IPS-11a (cell line): ENCODE measurements around the gene FHL1.

Source experiments
- H3K4me3 ChIP-seq: one replicate; pipeline ENCODE4 v1.5.1; 2013; ENCODE audit warnings: low read depth, low read length, control low read depth

FHL1 gene

DNA sequence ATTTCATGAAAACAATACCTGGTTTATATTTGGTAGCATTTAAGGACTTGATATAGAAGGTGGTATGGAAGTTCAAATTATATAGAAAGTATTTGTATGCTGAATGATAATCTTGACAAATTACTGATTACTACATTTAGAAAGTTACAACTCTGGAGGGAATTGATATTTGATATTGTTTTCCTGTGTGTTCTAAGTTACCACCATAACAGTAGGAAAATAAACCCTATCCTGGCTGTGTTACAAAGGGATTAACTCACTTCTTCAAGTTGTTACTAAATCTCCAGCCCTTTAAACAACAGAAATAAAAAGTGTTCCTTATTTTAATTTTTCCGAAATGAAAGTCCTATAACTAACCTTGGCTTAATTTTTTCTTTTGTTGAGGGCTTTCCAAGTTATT lies 36.6 kb downstream of the FHL1 start:
- H3K4me3 ChIP-seq = no peak overlapping the region

DNA sequence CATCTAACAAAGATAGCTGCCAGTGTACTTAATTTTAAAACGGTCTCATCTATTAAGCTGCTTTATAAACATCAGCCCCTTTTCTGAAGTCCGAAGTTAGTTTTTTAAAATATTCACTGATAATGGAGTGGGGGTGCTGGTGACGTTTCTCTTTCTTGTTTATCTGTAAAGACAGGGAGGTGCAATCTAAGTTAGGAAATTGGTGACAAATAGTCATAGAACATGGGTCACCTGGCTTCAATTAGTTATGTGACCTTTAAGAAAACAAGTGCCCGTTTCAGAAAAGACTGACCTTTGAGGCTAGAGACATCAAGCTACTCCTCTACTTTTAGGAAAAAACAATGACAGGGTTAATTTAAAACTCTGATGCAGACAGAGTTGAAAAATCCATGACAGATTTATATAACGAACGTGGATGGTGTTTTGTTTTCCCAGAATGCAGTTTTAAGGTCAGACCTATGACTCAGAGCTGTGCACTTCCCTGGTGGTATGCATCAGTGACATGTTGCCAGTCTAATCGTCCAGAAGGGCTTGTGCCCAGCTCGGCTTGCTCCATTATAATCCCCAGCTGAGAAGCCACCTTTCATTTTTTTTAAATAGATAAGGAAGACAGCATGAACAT lies 38.2 kb downstream of the FHL1 start:
- no peak overlapping the region for H3K4me3 ChIP-seq

DNA sequence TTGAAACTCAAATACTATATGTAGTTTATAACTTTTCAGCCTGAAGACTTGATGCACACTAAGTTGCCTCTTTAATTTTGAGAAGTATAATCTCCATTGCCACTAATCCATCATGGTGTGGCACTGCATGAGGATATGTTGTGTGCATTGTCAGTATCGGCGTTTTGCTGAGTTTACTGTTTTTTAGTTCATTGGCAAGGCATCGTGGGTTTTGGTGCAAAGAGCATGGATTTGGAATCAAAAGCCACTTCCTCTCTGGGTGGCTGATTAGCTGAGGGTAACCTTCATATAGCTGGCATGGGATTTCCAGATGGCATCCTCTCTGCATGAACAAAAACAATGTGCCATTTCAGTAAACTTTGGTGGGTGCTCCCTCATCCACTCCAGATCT lies 38.7 kb downstream of the FHL1 start:
- H3K4me3 ChIP-seq = no peak overlapping the region

DNA sequence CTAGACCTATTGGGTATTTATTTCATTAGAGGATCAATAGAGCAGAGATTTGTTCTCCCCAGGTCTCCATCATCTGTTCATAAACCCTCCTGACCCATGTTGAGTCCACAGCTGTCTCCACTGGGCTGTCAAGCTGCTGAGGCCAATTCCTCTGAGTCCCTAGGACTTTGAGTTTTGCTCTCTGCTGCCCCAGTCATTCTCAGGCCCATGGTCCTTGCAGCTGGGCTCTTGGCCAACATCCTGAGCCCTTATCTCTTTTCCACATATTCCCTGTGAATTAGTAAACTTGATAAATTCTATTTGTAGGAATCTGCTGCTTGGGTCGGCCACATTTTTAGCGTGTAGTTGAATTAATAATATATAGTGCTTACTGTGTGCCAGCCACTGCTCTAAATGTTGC lies 41.9 kb downstream of the FHL1 start:
- no peak overlapping the region for H3K4me3 ChIP-seq

DNA sequence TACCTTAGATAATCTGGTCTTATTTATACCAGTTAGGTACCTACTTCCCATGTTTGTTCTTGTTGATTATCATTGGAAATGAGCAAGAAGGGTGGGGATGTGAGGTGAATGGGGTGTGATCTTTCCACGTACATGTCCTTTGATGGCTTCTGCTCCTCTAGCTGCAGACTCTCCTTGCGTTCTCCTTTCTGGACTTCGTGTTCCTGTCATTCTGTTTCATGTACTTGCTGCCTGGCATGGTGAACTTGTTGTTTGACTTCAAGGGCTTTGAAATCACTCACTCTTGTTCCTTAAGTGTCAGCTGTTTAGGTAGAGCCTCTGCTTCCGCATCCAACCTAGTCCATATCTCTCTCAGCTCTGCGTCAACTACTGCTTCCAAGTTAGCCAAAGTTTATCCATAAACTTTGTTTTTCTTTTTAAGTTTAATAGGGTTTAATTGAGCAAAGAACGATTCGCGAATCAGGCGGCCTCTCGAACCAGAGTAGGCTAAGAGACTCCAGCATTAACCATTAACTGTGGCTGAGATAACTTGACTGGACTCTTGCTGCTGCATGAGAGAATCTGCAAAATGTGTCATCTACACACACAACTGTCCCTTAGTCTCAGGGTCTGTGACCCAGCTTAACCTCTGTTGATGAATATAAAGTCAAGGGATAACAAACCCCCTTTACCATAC lies 42.8 kb downstream of the FHL1 start:
- H3K4me3 ChIP-seq = no peak overlapping the region

DNA sequence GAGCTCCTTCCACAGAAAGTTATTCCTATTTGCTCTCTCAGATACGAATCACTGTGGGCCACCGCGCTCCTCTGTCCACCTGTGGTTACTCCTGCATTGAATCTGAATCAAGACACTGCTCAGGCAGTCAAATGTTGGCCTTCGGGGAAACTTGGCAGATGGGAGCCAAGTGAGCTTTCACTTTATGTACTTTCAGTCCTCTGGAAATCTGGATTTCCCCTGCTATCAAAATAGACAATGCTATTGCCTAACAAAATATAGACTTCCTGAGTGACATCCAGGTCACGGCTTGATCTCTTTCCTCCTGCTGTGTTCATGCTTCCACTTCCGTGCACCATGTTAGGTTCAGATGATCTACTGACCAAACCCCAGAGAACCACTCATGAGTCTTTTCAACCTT lies 43.8 kb downstream of the FHL1 start:
- H3K4me3 ChIP-seq = no peak overlapping the region

DNA sequence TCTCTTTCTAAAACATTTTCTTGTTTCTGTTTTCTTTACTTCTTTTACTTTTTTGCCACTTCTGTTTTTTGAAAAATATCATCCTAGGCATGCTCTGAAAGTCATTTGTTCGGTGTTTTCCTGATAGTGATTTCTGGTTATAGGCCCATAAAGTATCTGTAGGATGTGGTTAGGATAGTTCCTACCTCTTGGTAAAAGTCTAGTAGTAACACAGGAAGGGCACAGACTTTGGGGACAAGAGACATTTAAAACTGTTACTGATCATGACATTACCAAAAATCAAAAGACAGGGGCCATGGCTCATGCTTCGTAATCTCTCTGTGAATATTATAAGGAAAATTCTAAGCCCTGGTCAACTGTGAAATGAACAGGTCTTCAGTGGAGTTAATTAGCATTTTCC lies 44.8 kb downstream of the FHL1 start:
- H3K4me3 ChIP-seq = no peak overlapping the region

DNA sequence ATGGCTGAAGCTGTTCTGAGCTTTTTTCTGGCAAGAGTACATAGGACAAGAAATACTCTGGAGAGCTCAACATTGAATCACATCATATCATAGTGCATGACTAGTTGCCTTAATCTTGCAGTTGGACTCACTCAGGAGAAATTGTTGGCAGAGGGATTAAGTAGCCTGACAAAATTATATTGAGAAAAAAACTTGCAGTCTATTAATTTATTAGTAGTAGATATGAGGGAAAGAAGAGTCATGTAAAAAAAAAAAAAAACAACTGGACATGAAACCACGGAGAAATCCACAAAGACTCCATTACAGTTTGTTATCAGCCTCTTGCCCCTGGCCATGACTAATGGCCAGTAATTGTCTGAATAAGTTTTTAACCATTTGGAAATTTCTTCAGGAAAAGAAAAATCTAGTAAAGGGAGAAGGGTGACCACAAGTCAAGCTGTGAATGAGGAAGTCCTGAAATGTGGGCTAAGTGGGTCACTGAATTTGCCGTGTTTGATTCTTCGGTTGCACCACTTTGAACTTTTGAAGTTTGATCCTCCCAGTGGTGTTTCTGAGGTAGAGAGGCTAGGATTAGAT lies 45.6 kb downstream of the FHL1 start:
- H3K4me3 ChIP-seq = no peak overlapping the region

DNA sequence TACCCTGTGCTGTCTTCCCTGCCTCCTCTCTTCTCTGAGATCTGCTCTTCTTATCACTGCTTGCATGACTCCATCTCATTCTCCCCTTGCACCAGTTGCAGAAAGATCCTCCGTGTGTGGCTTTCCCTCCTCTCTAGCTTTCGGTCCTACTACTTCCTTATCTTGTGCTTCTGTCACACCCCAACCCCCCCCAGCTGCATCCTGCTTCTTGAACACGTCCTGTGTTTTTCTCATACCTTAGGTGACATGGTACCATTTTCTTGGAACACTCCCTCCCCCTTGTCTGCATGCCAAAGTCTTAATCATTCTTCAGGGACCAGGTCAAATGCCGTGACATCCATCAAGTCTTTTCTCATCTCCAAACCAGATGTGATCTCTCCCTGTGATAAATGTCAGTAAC lies 46.4 kb downstream of the FHL1 start:
- H3K4me3 ChIP-seq = no peak overlapping the region

DNA sequence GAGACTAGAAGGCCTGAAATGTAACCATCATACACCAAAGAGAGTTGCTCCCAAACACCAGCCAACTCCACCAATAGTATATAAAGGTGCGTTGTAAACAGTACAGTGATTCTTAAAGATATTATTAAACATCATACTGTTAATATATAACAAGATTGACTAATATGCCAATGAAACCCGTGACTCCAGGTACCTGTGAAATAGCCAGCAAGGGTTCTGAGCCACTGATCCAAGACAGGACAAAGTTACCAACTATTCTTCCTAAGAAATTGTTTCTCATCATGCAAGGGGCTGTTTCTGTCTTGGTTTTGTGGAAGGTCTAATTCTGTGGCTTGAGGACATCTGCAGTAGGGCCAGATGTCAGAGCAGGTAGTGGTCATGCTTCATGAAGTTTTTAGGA lies 47.2 kb downstream of the FHL1 start:
- no peak overlapping the region for H3K4me3 ChIP-seq

DNA sequence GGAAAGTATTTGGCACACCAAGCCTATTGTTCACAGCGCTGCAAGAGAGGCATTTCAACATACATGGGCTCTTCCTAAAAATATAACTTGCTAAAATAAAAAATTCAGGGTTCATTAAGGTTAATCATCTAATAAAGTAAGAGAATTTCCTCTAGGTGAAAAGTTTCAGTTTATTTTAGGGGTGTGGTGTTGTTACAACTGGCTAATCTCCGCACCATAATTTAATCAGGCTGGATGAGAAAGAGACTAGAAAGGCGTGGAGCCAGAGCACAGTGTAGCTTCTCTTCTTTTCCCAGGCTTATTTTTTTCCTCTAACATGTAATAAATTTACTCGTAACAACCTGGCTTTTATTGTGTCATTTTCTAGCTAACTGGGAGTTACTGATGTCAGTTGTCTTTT lies 47.9 kb downstream of the FHL1 start:
- H3K4me3 ChIP-seq = no peak overlapping the region

DNA sequence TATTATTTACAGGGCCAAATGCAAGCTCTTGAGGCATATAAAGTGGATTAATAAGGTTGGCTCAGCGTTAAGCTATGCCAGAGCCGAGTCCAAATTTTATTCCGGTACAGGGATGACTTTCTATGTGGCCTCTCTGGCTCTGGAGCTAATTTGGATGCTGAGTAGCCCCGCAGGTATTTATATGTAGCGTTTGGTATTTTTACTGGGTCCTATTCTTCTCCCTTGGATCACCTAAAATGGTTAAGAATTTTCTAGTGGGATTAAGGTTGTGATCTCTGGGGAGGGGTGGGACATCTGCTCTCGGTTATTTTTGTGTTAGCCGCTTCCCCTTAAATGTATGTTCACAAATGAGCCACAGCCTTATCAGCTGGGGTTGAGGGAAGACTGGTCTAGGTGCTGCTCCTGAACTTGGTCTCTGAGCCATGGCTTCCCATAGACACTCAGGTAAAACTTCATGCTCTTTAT lies 49.4 kb downstream of the FHL1 start:
- no peak overlapping the region for H3K4me3 ChIP-seq

DNA sequence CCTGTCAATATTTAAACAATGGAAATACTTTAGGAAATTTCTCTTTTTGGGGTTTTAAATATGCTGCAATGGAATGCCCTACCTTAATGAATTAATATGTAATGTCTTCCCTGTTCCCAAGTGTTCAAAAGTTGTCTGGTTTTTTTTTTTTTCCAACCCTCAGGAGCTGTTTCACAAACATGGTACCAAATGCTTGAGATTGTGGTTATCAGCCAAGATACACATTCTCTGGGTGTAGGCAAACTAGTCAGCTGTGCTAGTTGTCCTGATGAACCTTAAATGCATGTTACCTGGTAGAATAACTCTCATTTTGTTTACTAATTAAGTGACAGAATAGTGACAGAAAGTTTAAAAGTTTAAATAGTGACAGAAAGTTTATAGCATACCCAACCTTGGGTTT lies 50.7 kb downstream of the FHL1 start:
- H3K4me3 ChIP-seq = no peak overlapping the region

DNA sequence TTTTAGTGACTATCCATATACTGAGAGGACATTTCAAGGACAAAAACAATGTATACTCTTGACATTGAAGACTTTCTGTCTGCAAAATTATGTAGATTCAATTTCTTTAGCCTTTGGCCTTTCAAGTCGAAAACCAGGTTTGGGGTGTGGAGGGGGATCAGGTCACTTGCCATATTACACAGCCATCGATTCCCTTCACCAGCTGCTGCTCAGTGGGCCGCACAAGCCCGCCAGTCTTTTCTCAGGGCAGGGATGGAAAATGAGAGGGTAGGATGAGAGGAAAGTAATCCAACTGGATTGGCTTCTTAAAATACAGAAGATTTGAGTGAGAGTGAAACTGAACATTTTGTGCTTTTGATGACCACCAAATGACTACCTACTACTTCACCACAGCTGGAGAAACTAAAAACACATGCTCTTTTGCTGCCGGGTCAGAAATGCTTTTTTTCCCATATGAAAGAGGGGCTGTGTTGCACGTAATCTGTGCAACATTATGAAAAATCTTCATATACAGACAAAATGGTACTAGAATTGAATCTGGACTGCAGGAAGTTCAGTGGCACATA lies 51.4 kb downstream of the FHL1 start:
- no peak overlapping the region for H3K4me3 ChIP-seq

DNA sequence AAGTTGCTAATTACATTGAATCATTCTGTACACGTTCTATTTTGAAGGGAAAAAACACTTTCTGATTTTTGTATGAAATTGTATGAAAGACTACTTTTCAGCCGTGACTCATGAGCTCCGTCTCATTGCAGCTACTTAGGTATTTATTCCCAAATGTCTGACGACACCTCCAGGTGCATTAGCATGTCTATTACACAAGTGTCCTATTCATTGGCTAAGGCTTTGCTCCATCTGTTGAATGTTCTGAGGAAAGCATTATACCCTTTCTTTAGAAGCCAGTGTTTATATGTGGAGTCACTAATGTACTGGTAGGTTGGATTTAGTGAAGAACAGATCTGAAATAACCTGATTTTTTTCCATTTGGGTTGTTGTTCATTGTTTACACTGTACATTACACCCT lies 52.0 kb downstream of the FHL1 start:
- H3K4me3 ChIP-seq = no peak overlapping the region

DNA sequence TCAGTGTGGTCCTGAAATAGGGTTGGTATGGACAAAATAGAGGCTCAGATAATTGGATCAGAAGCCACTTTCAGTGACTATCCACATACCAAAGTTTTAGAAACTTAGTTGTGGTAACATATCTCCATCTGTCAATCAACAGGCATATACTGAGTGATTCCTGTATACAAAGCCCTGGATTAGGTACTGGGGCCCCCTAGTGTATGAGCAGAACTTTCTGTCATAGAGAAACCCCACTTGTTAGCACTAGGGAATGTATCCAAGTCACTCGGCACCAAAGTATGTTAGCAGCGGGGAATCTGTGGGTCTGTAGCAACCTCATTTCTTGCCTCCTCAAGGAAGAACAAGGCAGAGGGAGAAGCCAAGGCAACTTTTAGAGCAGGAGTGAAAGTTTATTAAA lies 53.1 kb downstream of the FHL1 start:
- no peak overlapping the region for H3K4me3 ChIP-seq

DNA sequence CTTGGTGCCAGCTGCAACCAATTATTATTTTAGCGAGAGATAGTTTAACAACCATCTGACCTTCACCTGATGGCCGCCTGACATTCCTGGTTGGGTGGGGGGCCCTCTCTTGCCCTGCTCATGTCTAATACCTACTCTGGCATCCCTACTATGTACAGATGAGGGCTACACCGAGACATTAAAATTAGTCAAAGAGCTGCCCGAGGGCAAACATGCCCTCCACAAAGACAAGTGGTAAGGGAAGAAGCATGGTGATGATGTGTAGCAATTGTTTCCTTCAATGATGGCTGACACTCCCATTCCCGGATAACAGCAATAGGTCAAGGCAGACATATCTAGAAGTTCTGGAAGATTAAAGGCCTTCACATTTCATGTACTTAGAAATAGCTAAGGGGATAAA lies 54.3 kb downstream of the FHL1 start:
- H3K4me3 ChIP-seq = no peak overlapping the region

DNA sequence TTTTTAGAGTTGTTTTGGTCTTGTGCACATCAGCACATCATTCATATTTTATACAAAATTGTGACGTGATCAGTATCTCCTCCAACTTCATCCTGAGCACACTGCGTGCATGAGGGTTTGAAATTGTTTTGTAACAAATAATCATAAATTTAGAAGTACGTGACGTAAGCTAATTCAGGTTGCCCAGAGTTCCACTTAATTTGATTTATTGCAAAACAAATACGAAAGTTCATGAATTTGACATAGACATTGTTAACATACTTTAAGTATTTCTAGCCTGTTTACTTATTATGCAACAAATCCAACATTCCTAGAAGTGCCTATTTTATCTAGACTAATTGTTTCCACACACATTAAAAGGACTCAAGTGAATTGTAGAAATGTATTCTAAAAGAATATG lies 55.6 kb downstream of the FHL1 start:
- no peak overlapping the region for H3K4me3 ChIP-seq

DNA sequence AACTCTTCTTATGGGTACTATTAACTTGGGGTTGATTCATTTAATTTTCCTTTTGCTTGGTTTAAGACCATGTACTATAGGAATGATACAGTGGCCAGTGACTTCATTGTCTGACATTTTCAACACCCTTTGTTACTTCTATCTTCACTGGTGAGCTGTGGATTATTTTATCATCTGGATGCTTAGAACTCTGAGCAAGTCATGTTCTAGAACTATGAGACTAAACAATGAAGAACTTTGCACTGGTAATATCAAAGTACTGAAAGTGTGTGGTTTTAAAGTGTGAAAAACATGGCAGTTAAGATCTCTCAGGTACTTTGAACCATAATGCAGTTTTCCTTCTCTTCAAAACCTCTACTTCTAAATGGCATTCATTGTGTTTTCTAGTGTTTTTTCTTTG lies 56.1 kb downstream of the FHL1 start:
- H3K4me3 ChIP-seq = no peak overlapping the region

DNA sequence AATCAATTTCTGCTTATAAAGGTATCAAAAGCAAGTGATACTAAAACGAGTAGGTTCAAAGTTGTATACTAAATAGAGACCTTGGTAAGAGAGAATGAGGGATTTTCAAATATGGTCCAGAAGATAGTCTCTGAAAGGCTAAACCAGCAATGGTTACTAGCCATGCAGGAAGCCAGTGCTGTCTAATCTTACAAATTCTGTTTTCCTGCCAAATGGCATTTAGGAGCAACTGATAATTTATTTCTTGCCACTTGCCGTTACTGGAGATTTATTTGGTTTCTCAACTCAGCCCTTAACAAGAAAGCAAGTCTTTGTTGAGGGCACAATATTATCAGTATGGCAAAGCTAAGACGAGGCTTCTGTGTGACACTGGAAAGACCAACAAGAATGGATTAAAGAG lies 56.6 kb downstream of the FHL1 start:
- H3K4me3 ChIP-seq = no peak overlapping the region

DNA sequence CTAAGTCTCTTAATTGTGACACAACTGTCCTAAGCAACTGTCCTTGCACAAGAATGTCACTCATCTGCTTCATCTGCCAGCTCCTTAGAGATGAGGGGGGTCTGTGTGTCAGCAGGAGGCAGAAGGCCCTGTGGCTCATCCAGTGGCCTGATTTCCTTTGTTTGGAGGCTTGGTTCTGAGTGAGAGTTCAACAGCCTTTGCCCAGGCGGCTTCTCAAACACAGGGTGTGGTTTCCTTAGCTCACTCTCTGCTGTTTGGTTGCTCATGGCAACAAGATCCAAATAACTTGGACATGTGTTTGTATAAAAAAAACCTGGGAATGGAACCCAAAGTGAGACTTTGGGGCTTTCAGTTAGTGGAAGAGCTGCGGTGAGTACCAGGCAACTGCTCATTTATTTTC lies 57.2 kb downstream of the FHL1 start:
- H3K4me3 ChIP-seq = no peak overlapping the region

DNA sequence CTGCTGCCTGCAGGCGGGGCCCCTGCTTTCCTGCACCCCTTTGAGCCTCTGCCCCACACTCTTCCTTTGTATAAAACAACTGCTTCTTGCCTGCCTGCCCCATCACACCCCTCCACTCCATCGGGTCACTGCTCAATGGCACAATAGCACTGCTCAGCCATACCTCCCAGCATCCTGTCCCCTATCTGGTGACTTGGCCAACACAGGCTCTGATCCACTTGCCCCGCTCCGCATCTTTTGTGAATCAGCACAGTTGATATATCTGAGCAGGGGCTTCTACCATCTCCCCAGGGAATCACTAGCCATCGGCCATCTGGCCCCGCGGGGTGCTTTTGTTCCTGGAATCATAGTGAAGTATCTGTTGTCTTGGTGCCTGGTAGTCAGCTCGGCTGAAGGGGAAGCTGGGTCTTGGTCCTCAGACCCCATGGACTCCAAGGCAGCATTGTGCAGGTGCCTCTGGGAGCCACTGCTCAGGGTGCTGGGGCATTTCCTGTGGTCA lies 58.6 kb downstream of the FHL1 start:
- H3K4me3 ChIP-seq = no peak overlapping the region
